ENCODE data around the gene PCK2.

Gene PCK2

GRCh38 chr14:24132976-24133375 lies 38.9 kb downstream of the PCK2 start:
- H3K9me3 Mint-ChIP-seq, result no peaks in the 10 kb centered on the region
- no peak for TF ChIP-seq CTCF (IDR thresholded peaks at IDR 0.05)
- H3K27ac Mint-ChIP-seq, result no peak overlapping the region
- DNase-seq, result no peak
- no peak overlapping the region for H3K4me3 Mint-ChIP-seq
- peaks cover 22% of the 10 kb centered on the region for H3K27me3 Mint-ChIP-seq (ENCODE audit: low read depth, poor library complexity)
- peaks cover 47% of the 10 kb centered on the region for H3K4me1 Mint-ChIP-seq
- H3K36me3 Mint-ChIP-seq (ENCODE audit: low read depth), result peaks cover 5% of the 10 kb centered on the region

DNA sequence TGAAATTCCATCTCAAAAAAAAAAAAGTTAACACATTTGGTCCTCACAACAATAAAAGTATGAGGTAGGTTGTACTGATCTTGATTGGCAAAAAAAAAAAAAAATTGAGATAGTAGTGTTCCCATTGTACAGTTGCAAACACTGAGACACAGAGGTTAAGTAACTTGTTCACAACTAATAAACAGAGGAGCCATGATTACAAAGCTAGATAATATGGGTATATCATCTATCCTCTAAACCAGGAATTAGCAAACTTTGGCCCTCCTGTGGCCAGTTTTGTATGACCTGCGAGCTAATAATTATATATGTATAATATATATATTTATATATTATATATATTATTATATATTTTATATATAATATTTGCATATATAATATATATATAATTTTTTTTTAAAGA lies 39.6 kb downstream of the PCK2 start:
- TF ChIP-seq CTCF (IDR thresholded peaks at IDR 0.05), result no peak
- Mint-ChIP-seq H3K27me3 (ENCODE audit: low read depth, poor library complexity) (peaks cover 22% of the 10 kb centered on the region), H3K4me1 (peaks cover 54% of the 10 kb centered on the region), H3K9me3 (no peaks in the 10 kb centered on the region), H3K36me3 (ENCODE audit: low read depth) (peaks cover 13% of the 10 kb centered on the region), H3K27ac (no peak overlapping the region), H3K4me3 (no peak overlapping the region)
- DNase-seq, result no peak

DNA sequence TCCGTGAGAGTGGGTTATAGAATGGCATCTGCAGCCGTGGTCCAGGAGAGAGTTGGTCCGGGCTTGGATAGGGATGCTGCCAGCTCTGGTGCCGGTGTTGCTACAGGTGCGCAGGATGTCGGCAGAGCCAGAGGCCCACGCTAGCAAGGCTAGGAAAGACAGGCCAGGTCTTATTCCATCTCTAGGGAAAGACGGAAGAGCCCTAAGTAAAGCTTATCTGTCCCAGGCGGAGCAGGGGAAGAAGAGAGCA lies 41.4 kb downstream of the PCK2 start:
- Mint-ChIP-seq H3K4me3 (peak overlapping the region; percentile 88), H3K27ac (no peak overlapping the region), H3K9me3 (no peaks in the 10 kb centered on the region), H3K4me1 (peaks cover 67% of the 10 kb centered on the region), H3K27me3 (ENCODE audit: low read depth, poor library complexity) (peaks cover 22% of the 10 kb centered on the region), H3K36me3 (ENCODE audit: low read depth) (peaks cover 25% of the 10 kb centered on the region)
- TF ChIP-seq CTCF (IDR thresholded peaks at IDR 0.05), result no peak
- no peak for DNase-seq

DNA sequence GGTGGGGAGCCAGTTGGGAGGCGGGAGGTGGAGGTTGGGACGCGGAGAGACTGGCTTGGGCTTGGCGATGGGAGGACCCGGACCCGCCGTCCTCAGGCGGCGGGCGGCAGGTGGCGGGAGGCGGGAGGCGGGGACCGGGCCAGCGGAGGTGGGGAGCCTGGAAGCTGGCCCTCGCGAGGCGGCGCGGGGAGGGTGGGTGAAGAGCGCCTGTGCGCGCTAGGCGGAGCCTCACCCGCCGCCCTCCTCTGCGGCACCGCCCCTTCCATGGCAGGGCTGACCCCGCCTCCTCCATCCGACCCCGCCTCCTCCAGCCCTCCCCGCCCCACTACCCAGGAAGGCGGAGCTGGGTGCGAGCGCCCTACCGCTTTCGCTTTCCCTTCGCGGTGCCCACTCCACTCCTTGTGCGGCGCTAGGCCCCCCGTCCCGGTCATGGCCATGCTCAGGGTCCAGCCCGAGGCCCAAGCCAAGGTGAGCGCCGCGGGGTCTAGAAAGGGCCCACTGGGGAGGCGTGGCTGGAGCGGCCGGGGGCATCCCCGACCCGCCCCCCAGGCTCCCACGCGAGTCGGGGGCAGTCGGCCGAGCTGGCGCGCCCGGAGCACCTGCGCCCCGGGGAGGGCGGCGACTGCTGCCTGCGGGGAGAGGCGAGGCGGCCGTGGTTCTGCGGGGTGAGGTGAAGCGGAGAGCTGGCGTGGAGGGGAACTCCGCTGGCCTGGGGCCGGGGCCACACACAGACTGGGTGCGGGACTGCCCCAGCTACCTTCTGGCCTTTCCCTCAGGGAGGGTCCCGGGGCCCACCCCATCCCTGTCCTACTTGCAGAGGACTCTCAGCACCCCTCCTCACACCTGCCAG lies 41.9 kb downstream of the PCK2 start, which contains the start of gene PSME1:
TSS of gene PSME1 (plus strand) at position 361 of the 850 bp plus-strand sequence. CDS start at position 430, 69 bp downstream.
- Mint-ChIP-seq H3K4me1 (peaks cover 66% of the 10 kb centered on the region), H3K27ac (peak within 1 kb of the TSS; percentile 73), H3K36me3 (ENCODE audit: low read depth) (peaks cover 25% of the 10 kb centered on the region), H3K27me3 (ENCODE audit: low read depth, poor library complexity) (peaks cover 22% of the 10 kb centered on the region), H3K4me3 (peak within 1 kb of the TSS; percentile 88), H3K9me3 (no peaks in the 10 kb centered on the region)
- DNase-seq, result peak; percentile 96
- no peak for TF ChIP-seq CTCF (IDR thresholded peaks at IDR 0.05)

- DNase-seq, result no peak
These were observed 42.8 kb downstream of the PCK2 start for GRCh38 chr14:24136684-24137528.

More at GRCh38 chr14:24136684-24137528, 42.8 kb downstream of the PCK2 start:
- Mint-ChIP-seq H3K27ac (peak overlapping the region; percentile 73), H3K27me3 (ENCODE audit: low read depth, poor library complexity) (peaks cover 18% of the 10 kb centered on the region), H3K4me3 (peak overlapping the region; percentile 83), H3K4me1 (peaks cover 61% of the 10 kb centered on the region), H3K9me3 (no peaks in the 10 kb centered on the region), H3K36me3 (ENCODE audit: low read depth) (peaks cover 25% of the 10 kb centered on the region)
- no peak for TF ChIP-seq CTCF (IDR thresholded peaks at IDR 0.05)

All from nephron progenitor cell (in vitro differentiated cells).